CD8-positive, alpha-beta memory T cell (primary cell): ENCODE data around the gene PAH. TPM values are rescaled to one million over a fixed set of nuclear protein-coding genes. Genes with fewer than 3 reads are reported as not detected.

ENCODE experiments used
- CTCF ChIA-PET: fragments of 350-600 bp; sonication (Branson Sonifier 250); formaldehyde crosslinking; loops from one replicate; lab custom pipeline; 2021; ENCODE audit warnings: antibody characterized with exemption; lab: Charles Lee
- POLR2A ChIA-PET: fragments of 350-600 bp; sonication (Branson Sonifier 250); formaldehyde crosslinking; loops from one replicate; lab custom pipeline; 2021; ENCODE audit warnings: antibody characterized with exemption; lab: Charles Lee
- DNase-seq, 5 donors: peaks; one replicate each; pipeline versions ENCODE4 v3.0.0 to v3.0.0-alpha.2; 2020 to 2022; ENCODE audit warnings: mixed read lengths in 1 of 5
- H3K27ac ChIP-seq: one replicate; pipeline ENCODE4 v1.7.0; 2013; ENCODE audit warnings: low read depth, mild to moderate bottlenecking, low read length, moderate library complexity
- H3K27me3 ChIP-seq: 2 replicates; pipeline ENCODE4 v1.7.0; 2013; ENCODE audit warnings: low read length, mild to moderate bottlenecking; ENCODE audit not compliant: insufficient read depth, poor library complexity, severe bottlenecking
- H3K36me3 ChIP-seq: 2 replicates; pipeline ENCODE4 v1.7.0; 2013; ENCODE audit warnings: mild to moderate bottlenecking, low read length, moderate library complexity; ENCODE audit not compliant: insufficient read depth
- H3K4me1 ChIP-seq: 2 replicates; pipeline ENCODE4 v1.7.0; 2013; ENCODE audit warnings: mild to moderate bottlenecking, low read length, moderate library complexity; ENCODE audit not compliant: insufficient read depth
- H3K4me3 ChIP-seq: 2 replicates; pipeline ENCODE4 v1.7.0; 2013; ENCODE audit warnings: mild to moderate bottlenecking, low read length
- H3K9me3 ChIP-seq: 2 replicates; pipeline ENCODE4 v1.7.0; 2013; ENCODE audit warnings: mild to moderate bottlenecking, low read length
- H3K27ac Mint-ChIP-seq, 8 donors: one replicate each; pipeline ENCODE4 v1.8.0; 2020 to 2021; ENCODE audit warnings: mixed read lengths in 8 of 8, mild to moderate bottlenecking in 6 of 8, inconsistent platforms in 3 of 8, moderate library complexity in 3 of 8
- H3K27me3 Mint-ChIP-seq, 2 donors: one replicate each; pipeline ENCODE4 v1.8.0; 2020 to 2021; ENCODE audit warnings: mixed read lengths in 2 of 2, mild to moderate bottlenecking in 1 of 2, moderate library complexity in 1 of 2
- H3K36me3 Mint-ChIP-seq, 3 donors: one replicate each; pipeline ENCODE4 v1.8.0; 2020 to 2021; ENCODE audit warnings: mixed read lengths in 3 of 3, inconsistent platforms in 1 of 3, mild to moderate bottlenecking in 1 of 3
- H3K4me1 Mint-ChIP-seq, 3 donors: one replicate each; pipeline ENCODE4 v1.8.0; 2020 to 2021; ENCODE audit warnings: mixed read lengths in 3 of 3, inconsistent platforms in 1 of 3, mild to moderate bottlenecking in 1 of 3
- H3K4me3 Mint-ChIP-seq, 7 donors: one replicate each; pipeline ENCODE4 v1.8.0; 2020 to 2021; ENCODE audit warnings: mixed read lengths in 7 of 7, mild to moderate bottlenecking in 6 of 7, moderate library complexity in 4 of 7, inconsistent platforms in 2 of 7
- H3K9me3 Mint-ChIP-seq, 5 donors: one replicate each; pipeline ENCODE4 v1.8.0; 2020 to 2022; ENCODE audit warnings: mixed read lengths in 5 of 5, mild to moderate bottlenecking in 3 of 5, moderate library complexity in 2 of 5, inconsistent platforms in 1 of 5
- polyA plus RNA-seq: library from polyadenylated mRNA; unstranded; fragments of 300-500 nt; fragmentation: Illumina TruSeq; gene quantifications from one replicate; pipeline ENCODE4 v1.2.3, GENCODE V29; 2021
- total RNA-seq, 2 experiments: library from RNA; stranded (reverse); gene quantifications; one replicate each; pipeline ENCODE4 v1.2.3, GENCODE V29; 2021

The PAH gene
- total and polyA plus RNA-seq, 3 experiments from 2014 or later = 1.5 TPM; not detected in 2

DNA sequence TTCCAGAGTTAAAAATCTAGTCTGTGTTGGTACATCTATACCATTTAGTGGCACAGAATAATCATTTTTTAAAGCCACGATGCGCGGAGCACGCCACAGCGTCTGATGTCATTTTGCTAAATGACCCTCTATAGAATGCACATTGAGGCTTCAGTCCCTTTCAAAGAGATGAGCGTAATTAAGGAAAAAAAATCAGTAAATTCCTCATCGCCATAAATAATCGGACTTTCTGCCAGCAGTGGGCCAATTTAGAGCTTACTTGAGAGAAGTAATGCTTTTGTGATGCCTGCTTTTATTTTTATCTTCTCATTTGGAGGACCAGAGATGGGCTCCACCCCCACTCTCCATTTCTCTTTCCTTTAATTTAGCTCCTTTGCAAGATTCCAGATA lies 44.4 kb upstream of the PAH start:
- Histone ChIP-seq H3K4me1 (peaks cover 3% of the 10 kb centered on the region), H3K36me3 (no peaks in the 10 kb centered on the region), H3K27ac (no peak overlapping the region), H3K4me3 (no peak overlapping the region), H3K9me3 (no peaks in the 10 kb centered on the region), H3K27me3 (peaks cover 53% of the 10 kb centered on the region)
- DNase-seq = no peak
- H3K4me3 Mint-ChIP-seq = peak overlapping the region in 1 of 7 donors; percentile 70
- H3K4me1 Mint-ChIP-seq = peaks cover 15 to 57% (median 52%) of the 10 kb centered on the region in 3 donors
- H3K36me3 Mint-ChIP-seq = peaks cover 0 to 7% (median 2%) of the 10 kb centered on the region in 3 donors
- POLR2A ChIA-PET = no interaction called here
- peaks cover 63 to 90% of the 10 kb centered on the region in 2 donors for H3K27me3 Mint-ChIP-seq
- H3K27ac Mint-ChIP-seq = no peak overlapping the region
- CTCF ChIA-PET = interaction anchor here (0.9 kb wide), 1 partner anchor 13 kb away, joined by 3 read pairs; no protein-coding TSS in a partner anchor
- H3K9me3 Mint-ChIP-seq = peaks cover 6 to 14% (median 10%) of the 10 kb centered on the region in 5 donors

DNA sequence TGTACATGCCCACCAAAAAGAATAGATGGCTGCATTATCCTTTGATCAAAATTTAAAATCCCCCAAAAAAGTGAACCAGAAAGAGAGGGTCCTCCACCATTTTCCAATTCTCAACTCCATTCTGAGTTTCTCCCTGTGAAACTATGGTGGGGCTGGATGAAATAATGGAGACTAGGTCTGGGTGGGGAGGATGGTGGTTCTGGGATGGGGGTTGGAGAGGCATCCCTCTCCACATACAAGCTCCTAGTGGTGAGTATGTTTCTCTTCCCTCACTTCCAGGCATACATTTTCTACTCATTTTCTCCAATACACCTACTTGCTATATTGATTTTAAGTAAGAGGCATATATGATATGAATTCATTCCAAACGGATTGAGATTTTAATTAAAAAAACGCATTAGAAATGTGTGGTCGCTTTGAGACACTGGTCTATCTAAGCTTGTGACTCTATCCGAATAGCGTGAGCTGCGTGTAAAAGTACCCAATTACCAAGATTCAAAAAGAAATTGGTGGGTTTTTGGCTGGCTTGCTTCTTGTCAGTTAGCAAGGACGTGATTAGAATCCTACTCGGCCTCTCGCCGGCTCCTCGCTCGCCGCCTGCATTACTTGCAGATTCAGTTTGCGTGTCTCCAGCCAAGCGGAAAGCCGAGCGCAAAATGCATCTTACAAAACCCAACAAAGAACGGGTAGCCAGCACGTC lies 43.9 kb upstream of the PAH start:
- H3K9me3 Mint-ChIP-seq = peaks cover 6 to 14% (median 10%) of the 10 kb centered on the region in 5 donors
- CTCF ChIA-PET = interaction anchor here (0.9 kb wide), 1 partner anchor 12 kb away, joined by 3 read pairs; no protein-coding TSS in a partner anchor

DNA sequence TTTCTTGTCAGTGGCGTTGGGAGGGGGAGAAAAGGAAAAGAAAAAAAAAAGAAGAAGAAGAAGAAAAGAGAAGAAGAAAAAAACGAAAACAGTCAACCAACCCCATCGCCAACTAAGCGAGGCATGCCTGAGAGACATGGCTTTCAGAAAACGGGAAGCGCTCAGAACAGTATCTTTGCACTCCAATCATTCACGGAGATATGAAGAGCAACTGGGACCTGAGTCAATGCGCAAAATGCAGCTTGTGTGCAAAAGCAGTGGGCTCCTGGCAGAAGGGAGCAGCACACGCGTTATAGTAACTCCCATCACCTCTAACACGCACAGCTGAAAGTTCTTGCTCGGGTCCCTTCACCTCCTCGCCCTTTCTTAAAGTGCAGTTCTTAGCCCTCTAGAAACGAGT lies 42.3 kb upstream of the PAH start:
- peaks cover 0 to 7% (median 2%) of the 10 kb centered on the region in 3 donors for H3K36me3 Mint-ChIP-seq

More for the DNA sequence above, 43.9 kb upstream of the PAH start:
- H3K4me3 ChIP-seq = no peak overlapping the region
- Mint-ChIP-seq H3K36me3 (peaks cover 0 to 7% (median 2%) of the 10 kb centered on the region in 3 donors), H3K27me3 (peaks cover 64 to 87% of the 10 kb centered on the region in 2 donors), H3K4me1 (peaks cover 15 to 57% (median 52%) of the 10 kb centered on the region in 3 donors), H3K27ac (no peak overlapping the region), H3K4me3 (no peak overlapping the region)
- H3K4me1 ChIP-seq = peaks cover 3% of the 10 kb centered on the region
- H3K9me3 ChIP-seq = no peaks in the 10 kb centered on the region
- H3K36me3 ChIP-seq = no peaks in the 10 kb centered on the region
- POLR2A ChIA-PET = no interaction called here
- H3K27ac ChIP-seq = no peak overlapping the region
- no peak for DNase-seq
- peaks cover 52% of the 10 kb centered on the region for H3K27me3 ChIP-seq

DNA sequence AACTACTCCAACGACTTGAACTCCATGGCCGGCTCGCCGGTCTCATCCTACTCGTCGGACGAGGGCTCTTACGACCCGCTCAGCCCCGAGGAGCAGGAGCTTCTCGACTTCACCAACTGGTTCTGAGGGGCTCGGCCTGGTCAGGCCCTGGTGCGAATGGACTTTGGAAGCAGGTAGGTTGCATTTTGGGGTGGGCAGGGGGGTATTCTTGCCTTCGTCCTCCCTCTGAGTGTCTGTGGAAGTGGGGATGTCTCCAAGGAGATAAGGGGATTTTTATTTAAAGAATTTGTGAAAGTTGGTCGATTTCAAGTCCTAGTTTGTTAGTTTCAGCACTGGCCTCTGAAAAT lies 41.8 kb upstream of the PAH start:
- peaks cover 64 to 84% of the 10 kb centered on the region in 2 donors for H3K27me3 Mint-ChIP-seq
- peaks cover 5 to 46% (median 38%) of the 10 kb centered on the region in 3 donors for H3K4me1 Mint-ChIP-seq
- no peak overlapping the region for H3K27ac ChIP-seq
- no peak overlapping the region for H3K27ac Mint-ChIP-seq
- no peaks in the 10 kb centered on the region for H3K36me3 ChIP-seq
- no peak for DNase-seq
- CTCF ChIA-PET = no interaction called here
- peaks cover 39% of the 10 kb centered on the region for H3K27me3 ChIP-seq
- POLR2A ChIA-PET = no interaction called here
- peak overlapping the region; percentile 38 to 73 (median 59) for H3K4me3 Mint-ChIP-seq
- no peaks in the 10 kb centered on the region for H3K9me3 ChIP-seq
- H3K9me3 Mint-ChIP-seq = peaks cover under 1 to 8% (median 4%) of the 10 kb centered on the region in 5 donors
- no peak overlapping the region for H3K4me3 ChIP-seq
- H3K4me1 ChIP-seq = peaks cover 3% of the 10 kb centered on the region
- peaks cover 0 to under 1% (median under 1%) of the 10 kb centered on the region in 3 donors for H3K36me3 Mint-ChIP-seq

More for the DNA sequence above, 42.3 kb upstream of the PAH start:
- peak overlapping the region in 2 of 7 donors; percentile 24 to 57 for H3K4me3 Mint-ChIP-seq
- no peaks in the 10 kb centered on the region for H3K9me3 ChIP-seq
- peak overlapping the region in 1 of 8 donors; percentile 17 for H3K27ac Mint-ChIP-seq
- H3K4me3 ChIP-seq = no peak overlapping the region
- ChIA-PET CTCF (no interaction called here), POLR2A (no interaction called here)
- no peaks in the 10 kb centered on the region for H3K36me3 ChIP-seq
- peaks cover 67 to 87% of the 10 kb centered on the region in 2 donors for H3K27me3 Mint-ChIP-seq
- peaks cover 5 to 14% (median 8%) of the 10 kb centered on the region in 5 donors for H3K9me3 Mint-ChIP-seq
- H3K4me1 Mint-ChIP-seq = peaks cover 5 to 42% (median 41%) of the 10 kb centered on the region in 3 donors
- H3K27me3 ChIP-seq = peaks cover 45% of the 10 kb centered on the region
- DNase-seq = no peak
- H3K27ac ChIP-seq = no peak overlapping the region
- peaks cover 3% of the 10 kb centered on the region for H3K4me1 ChIP-seq

DNA sequence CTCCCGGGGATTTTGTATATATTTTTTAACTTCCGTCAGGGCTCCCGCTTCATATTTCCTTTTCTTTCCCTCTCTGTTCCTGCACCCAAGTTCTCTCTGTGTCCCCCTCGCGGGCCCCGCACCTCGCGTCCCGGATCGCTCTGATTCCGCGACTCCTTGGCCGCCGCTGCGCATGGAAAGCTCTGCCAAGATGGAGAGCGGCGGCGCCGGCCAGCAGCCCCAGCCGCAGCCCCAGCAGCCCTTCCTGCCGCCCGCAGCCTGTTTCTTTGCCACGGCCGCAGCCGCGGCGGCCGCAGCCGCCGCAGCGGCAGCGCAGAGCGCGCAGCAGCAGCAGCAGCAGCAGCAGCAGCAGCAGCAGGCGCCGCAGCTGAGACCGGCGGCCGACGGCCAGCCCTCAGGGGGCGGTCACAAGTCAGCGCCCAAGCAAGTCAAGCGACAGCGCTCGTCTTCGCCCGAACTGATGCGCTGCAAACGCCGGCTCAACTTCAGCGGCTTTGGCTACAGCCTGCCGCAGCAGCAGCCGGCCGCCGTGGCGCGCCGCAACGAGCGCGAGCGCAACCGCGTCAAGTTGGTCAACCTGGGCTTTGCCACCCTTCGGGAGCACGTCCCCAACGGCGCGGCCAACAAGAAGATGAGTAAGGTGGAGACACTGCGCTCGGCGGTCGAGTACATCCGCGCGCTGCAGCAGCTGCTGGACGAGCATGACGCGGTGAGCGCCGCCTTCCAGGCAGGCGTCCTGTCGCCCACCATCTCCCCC lies 41.2 kb upstream of the PAH start:
- CTCF ChIA-PET = no interaction called here
- Mint-ChIP-seq H3K27ac (no peak overlapping the region), H3K9me3 (peaks cover 0 to 4% (median 0%) of the 10 kb centered on the region in 5 donors), H3K36me3 (no peaks in the 10 kb centered on the region), H3K27me3 (peaks cover 58 to 83% of the 10 kb centered on the region in 2 donors), H3K4me1 (peaks cover 5 to 46% (median 35%) of the 10 kb centered on the region in 3 donors), H3K4me3 (peak overlapping the region; percentile 58 to 89 (median 69))
- no peak overlapping the region for H3K27ac ChIP-seq
- no peak overlapping the region for H3K4me3 ChIP-seq
- peaks cover 3% of the 10 kb centered on the region for H3K4me1 ChIP-seq
- POLR2A ChIA-PET = no interaction called here
- no peaks in the 10 kb centered on the region for H3K36me3 ChIP-seq
- no peak for DNase-seq
- H3K9me3 ChIP-seq = no peaks in the 10 kb centered on the region
- peaks cover 34% of the 10 kb centered on the region for H3K27me3 ChIP-seq

DNA sequence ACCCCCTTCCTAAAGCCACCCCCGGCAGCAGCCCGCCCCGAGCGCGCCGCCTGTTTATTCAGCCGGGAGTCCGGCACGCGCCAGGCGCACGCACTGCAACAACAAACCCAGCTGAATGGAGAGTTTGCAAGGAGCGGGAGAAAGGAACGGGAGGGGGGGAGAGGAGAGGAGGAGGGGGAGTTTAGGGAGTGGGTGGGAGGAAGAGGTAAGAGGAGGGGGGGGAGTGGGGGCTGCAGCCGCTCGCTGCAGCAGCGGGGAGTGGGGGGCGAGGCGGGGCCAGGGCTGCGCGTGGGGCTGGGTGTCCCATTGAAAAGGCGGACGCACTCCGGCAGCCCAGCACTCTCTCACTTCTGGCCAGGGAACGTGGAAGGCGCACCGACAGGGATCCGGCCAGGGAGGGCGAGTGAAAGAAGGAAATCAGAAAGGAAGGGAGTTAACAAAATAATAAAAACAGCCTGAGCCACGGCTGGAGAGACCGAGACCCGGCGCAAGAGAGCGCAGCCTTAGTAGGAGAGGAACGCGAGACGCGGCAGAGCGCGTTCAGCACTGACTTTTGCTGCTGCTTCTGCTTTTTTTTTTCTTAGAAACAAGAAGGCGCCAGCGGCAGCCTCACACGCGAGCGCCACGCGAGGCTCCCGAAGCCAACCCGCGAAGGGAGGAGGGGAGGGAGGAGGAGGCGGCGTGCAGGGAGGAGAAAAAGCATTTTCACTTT lies 40.5 kb upstream of the PAH start, which contains the start of gene ASCL1:
TSS of gene ASCL1 (plus strand) at position 336 of the 712 bp plus-strand sequence. CDS start 571 bp downstream, outside the sequence.
- no peak within 1 kb of the TSS for H3K4me3 ChIP-seq
- peaks cover 27% of the 10 kb centered on the region for H3K27me3 ChIP-seq
- Mint-ChIP-seq H3K27me3 (peaks cover 51 to 76% of the 10 kb centered on the region in 2 donors), H3K4me3 (peak within 1 kb of the TSS; percentile 51 to 89 (median 69)), H3K36me3 (no peaks in the 10 kb centered on the region), H3K9me3 (peaks cover 0 to 1% (median 0%) of the 10 kb centered on the region in 5 donors), H3K4me1 (peaks cover 3 to 39% (median 29%) of the 10 kb centered on the region in 3 donors), H3K27ac (no peak within 1 kb of the TSS)
- DNase-seq = no peak
- no peaks in the 10 kb centered on the region for H3K9me3 ChIP-seq
- POLR2A ChIA-PET = no interaction called here
- H3K4me1 ChIP-seq = peaks cover under 1% of the 10 kb centered on the region
- no peak within 1 kb of the TSS for H3K27ac ChIP-seq
- no peaks in the 10 kb centered on the region for H3K36me3 ChIP-seq
- CTCF ChIA-PET = no interaction called here

DNA sequence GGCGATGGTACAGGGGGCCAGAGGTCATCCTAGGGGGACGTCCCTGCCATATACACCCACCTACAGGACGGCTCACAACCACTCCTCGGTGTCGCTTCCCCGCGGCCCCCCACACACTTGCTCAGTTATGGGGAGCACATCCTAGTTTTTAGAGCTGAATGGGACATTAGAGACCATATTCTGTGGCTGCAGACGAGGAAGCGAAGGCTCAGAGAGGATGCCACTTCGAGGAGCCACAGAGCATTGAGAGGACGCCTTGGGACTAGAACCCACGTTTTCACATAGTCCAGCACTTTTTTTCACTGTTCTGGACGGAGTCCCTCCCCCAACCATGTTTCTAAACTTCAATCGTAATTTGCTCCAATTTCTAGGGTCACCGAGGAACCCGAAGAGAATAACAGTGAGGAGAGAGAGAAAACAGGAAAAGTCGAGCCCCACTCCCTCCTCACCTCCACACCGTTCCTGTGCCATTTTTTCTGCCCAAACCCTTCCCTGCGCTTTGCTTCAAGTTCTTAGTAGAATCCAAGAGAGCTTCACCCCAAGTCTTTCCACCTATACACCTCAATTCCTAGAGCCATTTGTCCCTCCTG lies 39.8 kb upstream of the PAH start:
- Mint-ChIP-seq H3K27me3 (peaks cover 54 to 73% of the 10 kb centered on the region in 2 donors), H3K36me3 (no peaks in the 10 kb centered on the region), H3K4me1 (peaks cover 2 to 33% (median 25%) of the 10 kb centered on the region in 3 donors), H3K9me3 (no peaks in the 10 kb centered on the region), H3K4me3 (peak overlapping the region in 4 of 7 donors; percentile 34 to 73 (median 43)), H3K27ac (no peak overlapping the region)
- H3K27ac ChIP-seq = no peak overlapping the region
- H3K9me3 ChIP-seq = no peaks in the 10 kb centered on the region
- DNase-seq = no peak
- H3K27me3 ChIP-seq = peaks cover 26% of the 10 kb centered on the region
- ChIA-PET CTCF (no interaction called here), POLR2A (no interaction called here)
- no peak overlapping the region for H3K4me3 ChIP-seq
- no peaks in the 10 kb centered on the region for H3K4me1 ChIP-seq
- H3K36me3 ChIP-seq = no peaks in the 10 kb centered on the region
